H1 (cell line): ENCODE results near the gene PRLH.

Experiments
- ATF3 ChIP-seq: IDR thresholded peaks from 2 replicates; pipeline ENCODE4 v1.6.1; 2011; ENCODE audit warnings: low read depth, mild to moderate bottlenecking, low read length; ENCODE audit not compliant: insufficient read depth
- CBX5 ChIP-seq: fragments of 300-800, 300-1000 bp; sonication (generic); IDR thresholded peaks from 2 replicates; pipeline ENCODE4 v1.7.1; 2016; ENCODE audit warnings: antibody characterized with exemption, low read length, low read depth
- CBX8 ChIP-seq: fragments of 300-800, 300-1000 bp; sonication (generic); IDR thresholded peaks from 2 replicates; pipeline ENCODE4 v1.7.1; 2016; ENCODE audit warnings: low read depth, low read length, borderline replicate concordance
- CTCF ChIP-seq, 3 experiments: IDR thresholded peaks; 1 replicate in 2 of 3; 2 replicates in 1 of 3; pipeline versions ENCODE4 v1.5.1 to v1.6.1; 2011; ENCODE audit warnings: low read length in 3 of 3, mild to moderate bottlenecking in 3 of 3, inconsistent platforms in 2 of 3, low read depth in 1 of 3, moderate library complexity in 1 of 3; ENCODE audit not compliant: insufficient read depth in 1 of 3; ENCODE audit errors: control extremely low read depth in 1 of 3
- EZH2 ChIP-seq: fragments of 200-600 bp; sonication (generic); IDR thresholded peaks from 2 replicates; pipeline ENCODE4 v1.7.1; 2012; ENCODE audit warnings: low read depth, mild to moderate bottlenecking, moderate library complexity, low read length, inconsistent platforms; ENCODE audit not compliant: severe bottlenecking
- GTF2F1 ChIP-seq: IDR thresholded peaks from 2 replicates; pipeline ENCODE4 v1.6.1; 2012; ENCODE audit warnings: low read depth, low read length, improper control_type of control experiment, borderline replicate concordance
- KDM1A ChIP-seq: fragments of 200-600, 300-600 bp; sonication (generic); IDR thresholded peaks from 2 replicates; pipeline ENCODE4 v1.7.1; 2016; ENCODE audit warnings: mild to moderate bottlenecking, low read length, borderline replicate concordance
- POLR2A ChIP-seq, 2 experiments: IDR thresholded peaks; 1 replicate in 1 of 2; 2 replicates in 1 of 2; pipeline ENCODE4 v1.6.1; 2011; ENCODE audit warnings: low read depth in 2 of 2, low read length in 2 of 2, mild to moderate bottlenecking in 2 of 2; ENCODE audit errors: control extremely low read depth in 1 of 2
- RAD21 ChIP-seq, 2 experiments: IDR thresholded peaks in 1 of 2; conservative IDR thresholded peaks in 1 of 2; 2 replicates each; pipeline ENCODE4 v1.6.1; 2011; ENCODE audit warnings: low read depth in 2 of 2, low read length in 2 of 2, improper control_type of control experiment in 1 of 2, inconsistent platforms in 1 of 2, mild to moderate bottlenecking in 1 of 2, moderate library complexity in 1 of 2
- SAP30 ChIP-seq: fragments of 300-600 bp; sonication (generic); IDR thresholded peaks from 2 replicates; pipeline ENCODE4 v1.7.1; 2012; ENCODE audit warnings: low read length, moderate library complexity, mild to moderate bottlenecking, inconsistent platforms; ENCODE audit not compliant: insufficient read depth, insufficient replicate concordance
- SP4 ChIP-seq: IDR thresholded peaks from 2 replicates; pipeline ENCODE4 v1.6.1; 2012; ENCODE audit warnings: low read length, inconsistent platforms
- TAF1 ChIP-seq: IDR thresholded peaks from 2 replicates; pipeline ENCODE4 v1.6.1; 2011; ENCODE audit warnings: mild to moderate bottlenecking, low read depth, low read length
- USF2 ChIP-seq: IDR thresholded peaks from 2 replicates; pipeline ENCODE4 v1.6.1; 2011; ENCODE audit warnings: low read length, improper control_type of control experiment
- ZNF274 ChIP-seq: IDR thresholded peaks from 2 replicates; pipeline ENCODE4 v1.7.0; 2012; ENCODE audit warnings: low read length, borderline replicate concordance; ENCODE audit errors: extremely low read depth

GRCh38 chr2:237556773-237557632 lies 9.4 kb upstream of the PRLH start:
- TF ChIP-seq CTCF (IDR thresholded peaks at IDR 0.05; ENCODE audit: control extremely low read depth in 1 of 3, insufficient read depth in 1 of 3, low read depth in 1 of 3, low read length in 3 of 3): no peak
- no peak for TF ChIP-seq SP4
- no peak for TF ChIP-seq ZNF274
- TF ChIP-seq CBX5: no peak
- no peak for TF ChIP-seq POLR2A (IDR thresholded peaks at IDR 0.05; ENCODE audit: control extremely low read depth in 1 of 2, low read depth in 2 of 2, low read length in 2 of 2)
- no peak for TF ChIP-seq KDM1A
- TF ChIP-seq RAD21 (IDR thresholded peaks at IDR 0.05 in 1 of 2, conservative IDR thresholded peaks at IDR 0.05 in 1 of 2; ENCODE audit: low read depth in 2 of 2, low read length in 2 of 2): no peak
- TF ChIP-seq CBX8: no peak
- no peak for TF ChIP-seq TAF1
- TF ChIP-seq GTF2F1: no peak
- no peak for TF ChIP-seq ATF3
- no peak for TF ChIP-seq EZH2
- TF ChIP-seq USF2: no peak
- no peak for TF ChIP-seq SAP30
